Stimulated activated CD8-positive, alpha-beta memory T cell treated with anti-CD3 and anti-CD28 coated beads, Interleukin-7, amount 100 ng/mL, for 4 hours (primary cell): ENCODE data around the gene ZDHHC4.
"Not testable (repeated sequence)": the region's sequence is repeated elsewhere in the genome, so short reads cannot be mapped to it uniquely, and the experiment has no call there.

Experiments used
- DNase-seq, 2 donors: peaks; one replicate each; pipeline ENCODE4 v3.0.0-alpha.2; 2020; ENCODE audit warnings: low read depth in 2 of 2

ZDHHC4 gene

GRCh38 chr7:6634971-6635370 lies 57.7 kb downstream of the ZDHHC4 start:
- not testable (repeated sequence) for DNase-seq

- DNase-seq: peak in 1 of 2 donors; percentile 59
Observed at GRCh38 chr7:6636741-6637543, 59.7 kb downstream of the ZDHHC4 start, which contains the start of gene ZNF316. Gene ZNF316 (plus strand): TSS chr7:6637318. CDS start chr7:6642410, 5,092 bp downstream.

GRCh38 chr7:6637544-6638229 lies 60.4 kb downstream of the ZDHHC4 start:
- DNase-seq: peak; percentile 27 to 68
